Tibial artery (tissue), 4 donors: ENCODE results near the gene SBK2.
"Not testable (repeated sequence)": the region's sequence is repeated elsewhere in the genome, so short reads cannot be mapped to it uniquely, and the experiment has no call there.

Experiments used
- DNase-seq, 2 donors: peaks; one replicate each; pipeline ENCODE4 v3.0.0-alpha.2; 2019
- H3K27ac ChIP-seq, 2 donors: fragments of 200-600 bp; sonication (generic) in 1 of 2; 1 replicate in 1 of 2; 2 replicates in 1 of 2; pipeline ENCODE4 v1.5.1; 2018 to 2019; ENCODE audit warnings: mild to moderate bottlenecking in 1 of 2
- H3K27me3 ChIP-seq, 2 donors: fragments of 200-600 bp; sonication (generic) in 1 of 2; one replicate each; pipeline versions ENCODE4 v1.5.1 to v1.6.0; 2016 to 2019
- H3K36me3 ChIP-seq, 3 donors: fragments of 200-600 bp; sonication (generic) in 2 of 3; one replicate each; pipeline ENCODE4 v1.5.1; 2016 to 2019; ENCODE audit warnings: mild to moderate bottlenecking in 2 of 3
- H3K4me1 ChIP-seq, 4 donors: fragments of 200-600 bp; sonication (generic) in 2 of 4; 1 replicate in 3 of 4; 2 replicates in 1 of 4; pipeline ENCODE4 v1.5.1; 2016 to 2019
- H3K4me3 ChIP-seq, 2 donors: fragments of 200-600 bp; sonication (generic) in 1 of 2; 1 replicate in 1 of 2; 2 replicates in 1 of 2; pipeline ENCODE4 v1.5.1; 2018 to 2019; ENCODE audit warnings: mild to moderate bottlenecking in 2 of 2
- H3K9me3 ChIP-seq, 3 donors: fragments of 200-600 bp; sonication (generic) in 1 of 3; one replicate each; pipeline ENCODE4 v1.5.1; 2016 to 2019
- intact Hi-C: fragments of 100-400 bp; cut with DNase I; formaldehyde crosslinking; loops from one replicate; pipeline ENCODE4 v1.15.0; 2023; ENCODE audit warnings: low total_unique reads
- TF ChIP-seq, protein P1 (sequence below), 2 experiments: fragments of 200-600 bp in 1 of 2; fragments of 450-650 bp in 1 of 2; IDR thresholded peaks; one replicate each; pipeline ENCODE4 v1.5.1; 2017 to 2019; ENCODE audit warnings: antibody characterized with exemption in 2 of 2, mild to moderate bottlenecking in 1 of 2, moderate library complexity in 1 of 2

The SBK2 gene, protein sequence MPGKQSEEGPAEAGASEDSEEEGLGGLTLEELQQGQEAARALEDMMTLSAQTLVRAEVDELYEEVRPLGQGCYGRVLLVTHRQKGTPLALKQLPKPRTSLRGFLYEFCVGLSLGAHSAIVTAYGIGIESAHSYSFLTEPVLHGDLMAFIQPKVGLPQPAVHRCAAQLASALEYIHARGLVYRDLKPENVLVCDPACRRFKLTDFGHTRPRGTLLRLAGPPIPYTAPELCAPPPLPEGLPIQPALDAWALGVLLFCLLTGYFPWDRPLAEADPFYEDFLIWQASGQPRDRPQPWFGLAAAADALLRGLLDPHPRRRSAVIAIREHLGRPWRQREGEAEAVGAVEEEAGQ

DNA sequence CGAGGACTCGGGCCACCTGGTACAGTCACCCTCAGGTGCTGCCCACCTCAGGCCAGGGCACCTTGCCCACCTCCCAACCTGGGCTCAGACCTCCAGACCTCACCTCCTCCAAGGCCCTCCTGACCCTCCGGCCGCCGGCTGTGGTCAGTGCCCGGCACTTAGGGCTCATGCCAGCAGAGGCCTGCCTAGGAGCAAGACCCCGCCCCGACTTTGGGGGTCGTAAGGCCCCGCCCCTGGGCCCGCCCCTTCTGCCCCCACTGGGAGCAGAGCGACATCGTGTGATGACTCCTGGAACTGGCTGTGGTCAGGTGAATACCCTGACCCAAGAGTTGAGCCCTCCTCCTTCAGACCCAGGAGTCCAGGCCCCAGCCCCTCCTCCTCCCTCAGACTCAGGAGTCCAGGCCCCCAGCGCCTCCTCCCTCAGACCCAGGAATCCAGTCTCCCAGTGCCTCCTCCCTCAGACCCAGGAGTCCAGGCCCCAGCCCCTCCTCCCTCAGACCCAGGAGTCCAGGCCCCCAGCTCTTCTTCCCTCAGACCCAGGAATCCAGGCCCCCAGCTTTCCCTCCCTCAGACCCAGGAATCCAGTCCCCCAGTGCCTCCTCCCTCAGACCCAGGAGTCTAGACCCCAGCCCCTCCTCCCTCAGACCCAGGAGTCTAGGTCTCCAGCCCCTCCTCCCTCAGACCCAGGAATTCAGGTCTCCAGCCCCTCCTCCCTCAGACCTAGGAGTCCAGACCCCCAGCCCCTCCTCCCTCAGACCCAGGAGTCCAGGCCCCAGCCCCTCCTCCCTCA lies at the start of gene SBK2:
Gene SBK2, minus strand, starts transcription at position 183 of the 790 bp plus-strand sequence. CDS start 839 bp downstream, outside the sequence.
- H3K27me3 ChIP-seq, result peaks cover 0 to 39% of the 10 kb centered on the region in 2 donors
- H3K9me3 ChIP-seq, result no peaks in the 10 kb centered on the region
- no peak for DNase-seq
- H3K4me1 ChIP-seq, result no peaks in the 10 kb centered on the region
- no peaks in the 10 kb centered on the region for H3K36me3 ChIP-seq
- no peak within 1 kb of the TSS for H3K4me3 ChIP-seq
- H3K27ac ChIP-seq, result no peak within 1 kb of the TSS
- TF ChIP-seq, protein P1, sequence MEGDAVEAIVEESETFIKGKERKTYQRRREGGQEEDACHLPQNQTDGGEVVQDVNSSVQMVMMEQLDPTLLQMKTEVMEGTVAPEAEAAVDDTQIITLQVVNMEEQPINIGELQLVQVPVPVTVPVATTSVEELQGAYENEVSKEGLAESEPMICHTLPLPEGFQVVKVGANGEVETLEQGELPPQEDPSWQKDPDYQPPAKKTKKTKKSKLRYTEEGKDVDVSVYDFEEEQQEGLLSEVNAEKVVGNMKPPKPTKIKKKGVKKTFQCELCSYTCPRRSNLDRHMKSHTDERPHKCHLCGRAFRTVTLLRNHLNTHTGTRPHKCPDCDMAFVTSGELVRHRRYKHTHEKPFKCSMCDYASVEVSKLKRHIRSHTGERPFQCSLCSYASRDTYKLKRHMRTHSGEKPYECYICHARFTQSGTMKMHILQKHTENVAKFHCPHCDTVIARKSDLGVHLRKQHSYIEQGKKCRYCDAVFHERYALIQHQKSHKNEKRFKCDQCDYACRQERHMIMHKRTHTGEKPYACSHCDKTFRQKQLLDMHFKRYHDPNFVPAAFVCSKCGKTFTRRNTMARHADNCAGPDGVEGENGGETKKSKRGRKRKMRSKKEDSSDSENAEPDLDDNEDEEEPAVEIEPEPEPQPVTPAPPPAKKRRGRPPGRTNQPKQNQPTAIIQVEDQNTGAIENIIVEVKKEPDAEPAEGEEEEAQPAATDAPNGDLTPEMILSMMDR (IDR thresholded peaks at IDR 0.05), result no peak
- intact Hi-C loops, result no loop called here

DNA sequence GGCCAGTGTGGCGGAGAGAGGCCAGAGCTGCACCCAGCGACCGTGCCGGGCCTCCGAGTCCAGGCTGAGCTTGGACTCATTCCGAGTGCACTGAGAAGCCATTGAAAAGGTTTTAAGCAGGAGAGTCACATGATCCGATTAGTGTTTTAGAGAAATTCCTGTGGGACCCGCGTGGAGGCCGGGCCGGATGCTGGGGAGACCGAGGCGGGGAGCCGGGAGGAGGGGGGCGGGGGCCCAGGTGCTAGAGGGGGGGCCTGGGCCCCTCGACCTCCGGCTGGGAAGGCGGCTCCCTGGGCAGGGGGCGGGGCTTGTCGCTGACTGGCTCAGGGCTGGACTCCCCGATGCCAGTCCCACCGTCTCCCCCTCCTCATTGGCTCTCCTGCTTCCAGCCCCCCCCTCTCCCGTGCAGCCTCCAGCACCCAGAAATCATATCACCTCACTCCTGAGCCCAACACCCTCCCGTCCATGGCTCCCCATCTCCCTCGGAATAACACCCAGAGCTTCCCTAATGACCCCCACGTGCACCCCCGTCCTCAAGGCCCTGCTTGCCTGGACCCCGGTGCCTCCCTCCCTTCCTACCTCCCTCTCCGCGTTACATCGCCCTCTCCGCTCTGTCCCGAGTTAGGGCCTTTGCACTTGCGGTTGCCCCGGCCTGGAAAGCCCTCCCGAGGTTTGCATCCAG lies 48.9 kb upstream of the SBK2 start:
- Histone ChIP-seq H3K9me3 (no peaks in the 10 kb centered on the region), H3K4me1 (peaks cover 0 to 35% (median 24%) of the 10 kb centered on the region in 4 donors), H3K4me3 (peak overlapping the region; percentile 31 to 39), H3K27ac (peak overlapping the region; percentile 6 to 30), H3K27me3 (peaks cover 0 to 20% of the 10 kb centered on the region in 2 donors), H3K36me3 (no peaks in the 10 kb centered on the region)
- TF ChIP-seq, protein P1 (IDR thresholded peaks at IDR 0.05), result no peak
- peak in 1 of 2 donors; percentile 78 for DNase-seq
- intact Hi-C loops, result no loop called here

DNA sequence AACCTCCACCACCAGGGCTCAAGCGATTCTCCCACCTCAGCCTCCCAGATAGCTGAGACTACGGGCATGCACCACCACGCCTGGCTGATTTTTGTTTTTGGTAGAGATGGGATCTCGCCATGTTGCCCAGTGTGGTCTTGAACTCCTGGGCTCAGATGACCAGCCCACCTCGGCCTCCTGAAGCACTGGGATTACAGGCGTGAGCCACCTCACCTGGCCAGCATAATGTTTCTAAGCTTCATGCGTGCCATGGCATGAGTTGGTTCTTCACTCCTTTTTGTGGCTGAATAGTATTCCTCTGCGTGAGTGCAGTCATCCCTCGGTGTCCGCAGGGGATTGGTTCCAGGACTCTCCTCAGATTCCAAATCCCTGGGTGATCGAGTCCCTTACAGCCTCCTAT lies 47.9 kb upstream of the SBK2 start:
- intact Hi-C loops, result no loop called here
- TF ChIP-seq, protein P1 (IDR thresholded peaks at IDR 0.05), result no peak
- DNase-seq, result no peak
- H3K4me1 ChIP-seq, result peaks cover 0 to 38% (median 26%) of the 10 kb centered on the region in 4 donors
- peaks cover 0 to 12% of the 10 kb centered on the region in 2 donors for H3K27me3 ChIP-seq
- H3K9me3 ChIP-seq, result no peaks in the 10 kb centered on the region
- no peak overlapping the region for H3K27ac ChIP-seq
- no peaks in the 10 kb centered on the region for H3K36me3 ChIP-seq
- H3K4me3 ChIP-seq, result no peak overlapping the region

DNA sequence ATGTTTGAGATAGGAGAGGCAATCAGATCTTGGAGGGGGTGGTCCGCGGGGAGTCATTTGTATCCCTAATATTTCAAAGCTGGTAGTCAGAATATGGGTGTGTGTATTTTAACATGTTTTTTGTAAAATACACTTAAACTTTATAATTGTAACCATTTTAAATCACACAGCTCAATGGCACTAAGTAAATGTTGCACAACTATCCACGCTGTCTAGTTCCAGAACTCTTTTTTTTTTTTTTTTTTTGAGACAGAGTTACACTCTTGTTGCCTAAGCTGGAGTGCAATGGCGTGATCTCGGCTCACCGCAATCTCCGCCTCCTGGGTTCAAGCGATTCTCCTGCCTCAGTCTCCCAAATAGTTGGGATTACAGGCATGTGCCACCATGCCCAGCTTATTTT lies 47.0 kb upstream of the SBK2 start:
- H3K9me3 ChIP-seq, DNase-seq, H3K27ac ChIP-seq, intact Hi-C loops, H3K36me3 ChIP-seq, H3K4me3 ChIP-seq: not testable (repeated sequence)
- Histone ChIP-seq H3K4me1 (peaks cover 0 to 41% (median 27%) of the 10 kb centered on the region in 4 donors), H3K27me3 (peaks cover 0 to 10% of the 10 kb centered on the region in 2 donors)

DNA sequence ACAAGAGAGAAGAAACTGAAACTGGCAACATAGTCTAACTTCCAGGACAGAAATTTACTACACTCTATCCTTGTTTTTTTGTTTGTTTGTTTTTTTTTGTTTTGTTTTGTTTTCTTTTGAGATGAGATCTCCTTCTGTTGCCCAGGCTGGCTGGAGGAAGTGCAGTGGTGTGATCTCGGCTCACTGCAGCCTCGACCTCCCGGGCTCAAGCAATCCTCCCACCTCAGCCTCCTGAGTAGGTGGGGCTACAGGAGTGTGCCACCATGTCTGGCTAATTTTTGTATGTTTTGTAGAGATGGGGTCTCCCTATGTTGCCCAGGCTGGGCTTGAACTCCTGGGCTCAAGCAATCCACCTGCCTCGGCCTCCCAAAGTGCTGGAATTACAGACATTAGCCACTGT lies 45.4 kb upstream of the SBK2 start:
- H3K4me3 ChIP-seq, H3K27me3 ChIP-seq, H3K27ac ChIP-seq, DNase-seq, intact Hi-C loops: not testable (repeated sequence)
- peaks cover 8 to 23% (median 21%) of the 10 kb centered on the region in 3 donors for H3K36me3 ChIP-seq
- peaks cover 0 to 34% (median 27%) of the 10 kb centered on the region in 4 donors for H3K4me1 ChIP-seq
- H3K9me3 ChIP-seq, result peaks cover 0 to 12% (median 0%) of the 10 kb centered on the region in 3 donors

DNA sequence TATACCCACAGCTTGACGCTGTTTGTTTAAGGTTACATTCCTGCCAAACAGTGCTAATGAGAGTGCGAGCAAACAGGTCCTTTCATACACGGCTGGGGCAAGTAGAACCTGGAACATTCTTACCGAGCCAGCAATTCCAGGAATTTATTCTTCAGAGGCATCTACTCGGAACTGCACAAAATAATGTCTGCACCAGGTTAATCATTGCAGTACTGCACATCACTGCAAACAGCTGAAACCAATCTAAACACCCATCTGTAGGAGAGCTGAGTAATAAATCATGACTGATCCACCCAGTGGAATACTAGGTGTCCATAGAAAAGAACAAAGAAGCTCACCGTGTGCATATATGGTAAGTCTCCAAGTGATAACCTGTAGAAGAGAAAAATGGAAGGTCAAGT lies 44.9 kb upstream of the SBK2 start:
- DNase-seq, result no peak
- Histone ChIP-seq H3K36me3 (peaks cover 8 to 28% (median 21%) of the 10 kb centered on the region in 3 donors), H3K27me3 (peaks cover 0 to 4% of the 10 kb centered on the region in 2 donors), H3K4me1 (peaks cover 0 to 29% (median 22%) of the 10 kb centered on the region in 4 donors), H3K27ac (no peak overlapping the region), H3K9me3 (peaks cover 0 to 12% (median 0%) of the 10 kb centered on the region in 3 donors), H3K4me3 (no peak overlapping the region)
- TF ChIP-seq, protein P1 (IDR thresholded peaks at IDR 0.05), result no peak
- intact Hi-C loops, result no loop called here
